DND-41 (cell line): ENCODE measurements around the gene PLCB4.

ENCODE experiments used
- ATAC-seq: fragments of 200-7000 bp; cut with Tn5 transposase; 3 replicates; pipeline ENCODE4 v1.9.1; 2021; ENCODE audit warnings: low read depth; ENCODE audit not compliant: insufficient read depth
- DNase-seq: peaks from one replicate; pipeline ENCODE4 v3.0.0-alpha.2; 2020
- H2AFZ ChIP-seq: 2 replicates; pipeline ENCODE4 v1.6.0; 2012; ENCODE audit warnings: low read depth, low read length
- H3K27ac ChIP-seq: 2 replicates; pipeline ENCODE4 v1.5.1; 2012; ENCODE audit warnings: low read length, inconsistent platforms
- H3K27me3 ChIP-seq: fragments of 200-600 bp; sonication (generic); 2 replicates; pipeline ENCODE4 v1.6.0; 2012; ENCODE audit warnings: low read length, mild to moderate bottlenecking, inconsistent platforms; ENCODE audit not compliant: insufficient read depth, poor library complexity
- H3K36me3 ChIP-seq: 2 replicates; pipeline ENCODE4 v1.5.1; 2012; ENCODE audit warnings: low read length, inconsistent platforms; ENCODE audit not compliant: insufficient read depth
- H3K4me1 ChIP-seq: 2 replicates; pipeline ENCODE4 v1.5.1; 2012; ENCODE audit warnings: mild to moderate bottlenecking, low read length; ENCODE audit not compliant: insufficient read depth
- H3K4me2 ChIP-seq: 2 replicates; pipeline ENCODE4 v1.6.0; 2012; ENCODE audit warnings: mild to moderate bottlenecking, moderate library complexity, low read length, inconsistent platforms; ENCODE audit not compliant: insufficient read depth
- H3K4me3 ChIP-seq, 2 experiments: fragments of 200-600 bp in 1 of 2; shearing (Covaris generic) in 1 of 2; 2 replicates each; pipeline ENCODE4 v1.5.1; 2012 to 2016; ENCODE audit warnings: inconsistent platforms in 2 of 2, low read length in 2 of 2, mild to moderate bottlenecking in 2 of 2, low read depth in 1 of 2, moderate library complexity in 1 of 2
- H3K79me2 ChIP-seq: 2 replicates; pipeline ENCODE4 v1.6.0; 2012; ENCODE audit warnings: low read length, inconsistent platforms; ENCODE audit not compliant: insufficient read depth
- H3K9ac ChIP-seq: 2 replicates; pipeline ENCODE4 v1.6.0; 2012; ENCODE audit warnings: low read depth, mild to moderate bottlenecking, inconsistent platforms, low read length, moderate library complexity
- H3K9me3 ChIP-seq: 2 replicates; pipeline ENCODE4 v1.5.1; 2012; ENCODE audit warnings: low read length, moderate library complexity, mild to moderate bottlenecking, inconsistent platforms; ENCODE audit not compliant: insufficient read depth, severe bottlenecking
- H4K20me1 ChIP-seq: 2 replicates; pipeline ENCODE4 v1.6.0; 2012; ENCODE audit warnings: low read length; ENCODE audit not compliant: insufficient read depth
- CTCF ChIP-seq: IDR thresholded peaks from 2 replicates; pipeline ENCODE4 v1.5.1; 2012; ENCODE audit warnings: borderline replicate concordance, low read length, moderate library complexity, mild to moderate bottlenecking; ENCODE audit not compliant: poor library complexity, severe bottlenecking; ENCODE audit errors: extremely low read depth
- EZH2 ChIP-seq: IDR thresholded peaks from 3 replicates; pipeline ENCODE4 v1.6.1; 2012; ENCODE audit warnings: borderline replicate concordance, low read depth, mild to moderate bottlenecking, moderate library complexity, low read length, inconsistent platforms; ENCODE audit not compliant: severe bottlenecking

The PLCB4 gene

GRCh38 chr20:9523636-9524035 is 454.7 kb downstream of the PLCB4 start:
- Histone ChIP-seq H3K9ac (no peak overlapping the region), H3K4me1 (no peaks in the 10 kb centered on the region), H4K20me1 (no peaks in the 10 kb centered on the region), H3K36me3 (no peaks in the 10 kb centered on the region), H3K79me2 (no peaks in the 10 kb centered on the region), H3K27me3 (peaks cover 6% of the 10 kb centered on the region), H3K4me3 (no peak overlapping the region), H2AFZ (no peak overlapping the region), H3K9me3 (no peaks in the 10 kb centered on the region), H3K27ac (no peak overlapping the region), H3K4me2 (no peak overlapping the region)
- no peak for DNase-seq
- TF ChIP-seq CTCF (no peak), EZH2 (no peak)
- ATAC-seq: no peak
